ENCODE results near the gene ARL4A.

DNA sequence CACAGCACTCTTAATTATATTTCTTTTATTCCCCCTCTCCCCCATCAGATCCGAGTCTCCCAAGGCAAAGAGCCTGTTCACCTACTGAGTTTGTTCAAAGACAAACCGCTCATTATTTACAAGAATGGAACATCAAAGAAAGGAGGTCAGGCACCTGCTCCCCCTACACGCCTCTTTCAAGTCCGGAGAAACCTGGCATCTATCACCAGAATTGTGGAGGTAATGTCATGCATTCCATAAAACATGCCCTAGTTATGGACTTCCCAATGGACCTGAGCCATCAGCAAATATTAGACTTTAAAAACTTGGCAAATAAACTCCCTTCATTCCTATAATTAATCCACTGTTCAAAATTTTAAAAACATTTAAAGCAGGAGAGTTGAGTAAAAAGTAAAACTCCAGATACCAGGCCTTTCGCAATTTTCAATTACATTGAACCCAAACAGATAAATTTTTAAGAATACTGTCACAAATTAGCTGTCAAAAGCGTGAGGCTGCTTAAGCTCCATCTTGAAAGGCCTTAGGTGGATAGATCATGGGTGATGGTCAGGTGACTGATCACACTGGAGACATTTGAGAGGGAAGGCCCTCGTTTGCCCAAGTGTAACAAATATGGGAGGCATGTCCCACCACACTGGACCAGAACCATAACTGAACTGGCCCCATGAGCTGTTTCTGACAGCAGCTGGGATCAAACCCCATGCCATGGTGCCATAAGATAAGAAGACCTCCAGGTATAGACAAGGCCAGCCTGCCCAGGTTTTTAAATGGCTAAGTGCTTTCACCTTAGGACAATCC is 46.9 kb upstream of the ARL4A start:
- TF ChIP-seq, protein P1, sequence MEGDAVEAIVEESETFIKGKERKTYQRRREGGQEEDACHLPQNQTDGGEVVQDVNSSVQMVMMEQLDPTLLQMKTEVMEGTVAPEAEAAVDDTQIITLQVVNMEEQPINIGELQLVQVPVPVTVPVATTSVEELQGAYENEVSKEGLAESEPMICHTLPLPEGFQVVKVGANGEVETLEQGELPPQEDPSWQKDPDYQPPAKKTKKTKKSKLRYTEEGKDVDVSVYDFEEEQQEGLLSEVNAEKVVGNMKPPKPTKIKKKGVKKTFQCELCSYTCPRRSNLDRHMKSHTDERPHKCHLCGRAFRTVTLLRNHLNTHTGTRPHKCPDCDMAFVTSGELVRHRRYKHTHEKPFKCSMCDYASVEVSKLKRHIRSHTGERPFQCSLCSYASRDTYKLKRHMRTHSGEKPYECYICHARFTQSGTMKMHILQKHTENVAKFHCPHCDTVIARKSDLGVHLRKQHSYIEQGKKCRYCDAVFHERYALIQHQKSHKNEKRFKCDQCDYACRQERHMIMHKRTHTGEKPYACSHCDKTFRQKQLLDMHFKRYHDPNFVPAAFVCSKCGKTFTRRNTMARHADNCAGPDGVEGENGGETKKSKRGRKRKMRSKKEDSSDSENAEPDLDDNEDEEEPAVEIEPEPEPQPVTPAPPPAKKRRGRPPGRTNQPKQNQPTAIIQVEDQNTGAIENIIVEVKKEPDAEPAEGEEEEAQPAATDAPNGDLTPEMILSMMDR (optimal IDR thresholded peaks at IDR 0.05 in 1 of 3, IDR thresholded peaks at IDR 0.05 in 1 of 3, conservative IDR thresholded peaks at IDR 0.05 in 1 of 3; ENCODE audit: extremely low read depth in 1 of 3, insufficient read depth in 2 of 3, low read length in 3 of 3): no peak
- no peak for TF ChIP-seq EZH2 (IDR thresholded peaks at IDR 0.05; ENCODE audit: low read length)

Data from keratinocyte (primary cell).